DND-41 (cell line): ENCODE data around the gene GALM.

Experiments used
- CTCF ChIP-seq: IDR thresholded peaks from 2 replicates; pipeline ENCODE4 v1.5.1; 2012; ENCODE audit warnings: borderline replicate concordance, low read length, moderate library complexity, mild to moderate bottlenecking; ENCODE audit not compliant: poor library complexity, severe bottlenecking; ENCODE audit errors: extremely low read depth
- EZH2 ChIP-seq: IDR thresholded peaks from 3 replicates; pipeline ENCODE4 v1.6.1; 2012; ENCODE audit warnings: borderline replicate concordance, low read depth, mild to moderate bottlenecking, moderate library complexity, low read length, inconsistent platforms; ENCODE audit not compliant: severe bottlenecking

- no peak for TF ChIP-seq EZH2
- no peak for TF ChIP-seq CTCF
These were observed 43.8 kb downstream of the GALM start for GRCh38 chr2:38709567-38710194.
